Measurements from ENCODE around the gene PARS2.
"Not testable (repeated sequence)": the region's sequence is repeated elsewhere in the genome, so short reads cannot be mapped to it uniquely, and the experiment has no call there.

PARS2 gene

GRCh38 chr1:54782156-54782555 lies 17.8 kb upstream of the PARS2 start:
- no peaks in the 10 kb centered on the region for H3K4me1 ChIP-seq (ENCODE audit: insufficient read depth, low read length)
- H3K36me3 ChIP-seq (ENCODE audit: insufficient read depth, low read depth, low read length), result no peaks in the 10 kb centered on the region
- H3K9me3 ChIP-seq (ENCODE audit: insufficient read depth, low read depth, low read length), result no peaks in the 10 kb centered on the region
- no peak overlapping the region for H3K4me3 ChIP-seq (ENCODE audit: low read length)
- peaks cover 59% of the 10 kb centered on the region for H3K27me3 ChIP-seq (ENCODE audit: insufficient read depth, low read length)
- H3K27ac ChIP-seq (ENCODE audit: low read length), result no peak overlapping the region
- H3K9ac ChIP-seq (ENCODE audit: low read depth, low read length), result no peak overlapping the region

- Histone ChIP-seq H3K4me3 (ENCODE audit: low read length) (peak overlapping the region; percentile 51; the same call in 1 of the 2 replicates), H3K27ac (ENCODE audit: low read length) (no peak overlapping the region), H3K9me3 (ENCODE audit: insufficient read depth, low read depth, low read length) (no peaks in the 10 kb centered on the region), H3K27me3 (ENCODE audit: insufficient read depth, low read length) (peaks cover 59% of the 10 kb centered on the region), H3K4me1 (ENCODE audit: insufficient read depth, low read length) (no peaks in the 10 kb centered on the region), H3K9ac (ENCODE audit: low read depth, low read length) (no peak overlapping the region), H3K36me3 (ENCODE audit: insufficient read depth, low read depth, low read length) (no peaks in the 10 kb centered on the region)
Observed at GRCh38 chr1:54781023-54781723, 16.9 kb upstream of the PARS2 start.

GRCh38 chr1:54777431-54777830 lies 13.1 kb upstream of the PARS2 start:
- Histone ChIP-seq H3K27ac (ENCODE audit: low read length) (no peak overlapping the region), H3K4me1 (ENCODE audit: insufficient read depth, low read length) (no peaks in the 10 kb centered on the region; the same call in 1 of the 2 replicates), H3K4me3 (ENCODE audit: low read length) (no peak overlapping the region), H3K27me3 (ENCODE audit: insufficient read depth, low read length) (peaks cover 47% of the 10 kb centered on the region), H3K9ac (ENCODE audit: low read depth, low read length) (no peak overlapping the region), H3K9me3 (ENCODE audit: insufficient read depth, low read depth, low read length) (no peaks in the 10 kb centered on the region), H3K36me3 (ENCODE audit: insufficient read depth, low read depth, low read length) (no peaks in the 10 kb centered on the region)

GRCh38 chr1:54777011-54777410 lies 12.7 kb upstream of the PARS2 start:
- Histone ChIP-seq H3K27me3 (ENCODE audit: insufficient read depth, low read length) (peaks cover 43% of the 10 kb centered on the region), H3K9me3 (ENCODE audit: insufficient read depth, low read depth, low read length) (no peaks in the 10 kb centered on the region), H3K4me3 (ENCODE audit: low read length) (no peak overlapping the region), H3K36me3 (ENCODE audit: insufficient read depth, low read depth, low read length) (no peaks in the 10 kb centered on the region), H3K27ac (ENCODE audit: low read length) (no peak overlapping the region), H3K9ac (ENCODE audit: low read depth, low read length) (no peak overlapping the region), H3K4me1 (ENCODE audit: insufficient read depth, low read length) (no peaks in the 10 kb centered on the region; the same call in 1 of the 2 replicates)

- H3K36me3 ChIP-seq (ENCODE audit: insufficient read depth, low read depth, low read length); H3K4me3 ChIP-seq (ENCODE audit: low read length); H3K27ac ChIP-seq (ENCODE audit: low read length); H3K9me3 ChIP-seq (ENCODE audit: insufficient read depth, low read depth, low read length); H3K9ac ChIP-seq (ENCODE audit: low read depth, low read length); H3K4me1 ChIP-seq (ENCODE audit: insufficient read depth, low read length): not testable (repeated sequence)
- H3K27me3 ChIP-seq (ENCODE audit: insufficient read depth, low read length), result peaks cover 33% of the 10 kb centered on the region
Observed at GRCh38 chr1:54775828-54776721, 11.8 kb upstream of the PARS2 start.

- no peak overlapping the region for H3K9ac ChIP-seq (ENCODE audit: low read depth, low read length)
- no peaks in the 10 kb centered on the region; the same call in 1 of the 2 replicates for H3K4me1 ChIP-seq (ENCODE audit: insufficient read depth, low read length)
- H3K27me3 ChIP-seq (ENCODE audit: insufficient read depth, low read length), result peaks cover 22% of the 10 kb centered on the region
- peak overlapping the region; percentile 27; the same call in 1 of the 2 replicates for H3K4me3 ChIP-seq (ENCODE audit: low read length)
- H3K9me3 ChIP-seq (ENCODE audit: insufficient read depth, low read depth, low read length), result no peaks in the 10 kb centered on the region
- no peak overlapping the region for H3K27ac ChIP-seq (ENCODE audit: low read length)
- no peaks in the 10 kb centered on the region for H3K36me3 ChIP-seq (ENCODE audit: insufficient read depth, low read depth, low read length)
Observed at GRCh38 chr1:54774820-54775498, 10.6 kb upstream of the PARS2 start.

GRCh38 chr1:54772951-54773350 lies 8.6 kb upstream of the PARS2 start:
- no peak overlapping the region for H3K4me3 ChIP-seq (ENCODE audit: low read length)
- no peak overlapping the region for H3K27ac ChIP-seq (ENCODE audit: low read length)
- H3K27me3 ChIP-seq (ENCODE audit: insufficient read depth, low read length), result peaks cover 2% of the 10 kb centered on the region
- H3K9me3 ChIP-seq (ENCODE audit: insufficient read depth, low read depth, low read length), result no peaks in the 10 kb centered on the region
- H3K4me1 ChIP-seq (ENCODE audit: insufficient read depth, low read length), result no peaks in the 10 kb centered on the region; the same call in 1 of the 2 replicates
- H3K36me3 ChIP-seq (ENCODE audit: insufficient read depth, low read depth, low read length), result no peaks in the 10 kb centered on the region
- H3K9ac ChIP-seq (ENCODE audit: low read depth, low read length), result no peak overlapping the region

- Histone ChIP-seq H3K36me3 (ENCODE audit: insufficient read depth, low read depth, low read length) (no peaks in the 10 kb centered on the region), H3K4me3 (ENCODE audit: low read length) (no peak overlapping the region), H3K27me3 (ENCODE audit: insufficient read depth, low read length) (no peaks in the 10 kb centered on the region)
Observed at GRCh38 chr1:54768093-54768492, 3.8 kb upstream of the PARS2 start.

GRCh38 chr1:54767526-54767925 lies 3.2 kb upstream of the PARS2 start:
- H3K27ac ChIP-seq (ENCODE audit: low read length), result no peak overlapping the region
- H3K27me3 ChIP-seq (ENCODE audit: insufficient read depth, low read length), result no peaks in the 10 kb centered on the region
- H3K9ac ChIP-seq (ENCODE audit: low read depth, low read length), result no peak overlapping the region
- H3K4me3 ChIP-seq (ENCODE audit: low read length), result no peak overlapping the region
- H3K4me1 ChIP-seq (ENCODE audit: insufficient read depth, low read length), result peaks cover 6% of the 10 kb centered on the region; the same call in 1 of the 2 replicates
- no peaks in the 10 kb centered on the region for H3K36me3 ChIP-seq (ENCODE audit: insufficient read depth, low read depth, low read length)
- H3K9me3 ChIP-seq (ENCODE audit: insufficient read depth, low read depth, low read length), result no peaks in the 10 kb centered on the region

More at GRCh38 chr1:54768093-54768492, 3.8 kb upstream of the PARS2 start:
- no peaks in the 10 kb centered on the region for H3K9me3 ChIP-seq (ENCODE audit: insufficient read depth, low read depth, low read length)
- no peak overlapping the region for H3K27ac ChIP-seq (ENCODE audit: low read length)
- no peak overlapping the region for H3K9ac ChIP-seq (ENCODE audit: low read depth, low read length)
- H3K4me1 ChIP-seq (ENCODE audit: insufficient read depth, low read length), result peaks cover 6% of the 10 kb centered on the region; the same call in 1 of the 2 replicates

GRCh38 chr1:54766726-54767125 lies 2.4 kb upstream of the PARS2 start:
- no peak overlapping the region for H3K9ac ChIP-seq (ENCODE audit: low read depth, low read length)
- no peak overlapping the region for H3K4me3 ChIP-seq (ENCODE audit: low read length)
- H3K27me3 ChIP-seq (ENCODE audit: insufficient read depth, low read length), result no peaks in the 10 kb centered on the region
- H3K4me1 ChIP-seq (ENCODE audit: insufficient read depth, low read length), result peaks cover 6% of the 10 kb centered on the region; the same call in 1 of the 2 replicates
- H3K36me3 ChIP-seq (ENCODE audit: insufficient read depth, low read depth, low read length), result no peaks in the 10 kb centered on the region
- H3K9me3 ChIP-seq (ENCODE audit: insufficient read depth, low read depth, low read length), result no peaks in the 10 kb centered on the region
- no peak overlapping the region for H3K27ac ChIP-seq (ENCODE audit: low read length)

GRCh38 chr1:54764922-54765561 lies 719 bp upstream of the PARS2 start:
- Histone ChIP-seq H3K9ac (ENCODE audit: low read depth, low read length) (peak overlapping the region; percentile 45; the same call in 1 of the 2 replicates), H3K4me1 (ENCODE audit: insufficient read depth, low read length) (peaks cover 6% of the 10 kb centered on the region; the same call in 1 of the 2 replicates), H3K27me3 (ENCODE audit: insufficient read depth, low read length) (no peaks in the 10 kb centered on the region), H3K27ac (ENCODE audit: low read length) (no peak overlapping the region), H3K4me3 (ENCODE audit: low read length) (peak overlapping the region; percentile 98), H3K36me3 (ENCODE audit: insufficient read depth, low read depth, low read length) (no peaks in the 10 kb centered on the region), H3K9me3 (ENCODE audit: insufficient read depth, low read depth, low read length) (no peaks in the 10 kb centered on the region)

Measured in iPS-20b (cell line).